Measurements from ENCODE around the gene PRICKLE1. TPM values are rescaled to one million over a fixed set of nuclear protein-coding genes. Genes with fewer than 3 reads are reported as not detected.

Gene PRICKLE1
- total RNA-seq, 1 experiment from 2014 or later = 20.1 TPM

DNA sequence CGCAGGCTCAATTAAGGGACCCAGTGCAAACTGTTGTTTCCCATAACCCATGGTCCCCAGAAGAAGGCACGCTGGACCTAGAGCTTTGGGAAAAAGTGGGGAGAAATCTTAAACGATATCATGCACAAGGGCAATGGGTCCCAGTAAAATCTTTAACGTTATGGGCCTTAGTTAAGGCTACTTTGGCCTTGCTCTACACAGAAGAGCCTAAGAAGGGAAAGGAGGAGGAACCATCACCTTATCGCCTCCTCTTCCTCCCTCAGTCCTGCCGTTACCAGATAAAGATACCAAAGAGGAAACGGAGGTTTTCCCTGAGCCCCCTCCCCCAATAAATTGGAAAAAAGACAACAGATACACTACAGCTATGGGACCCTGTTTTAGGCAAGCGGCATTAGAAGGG, 146.7 kb downstream of the PRICKLE1 start:
- Histone ChIP-seq H3K36me3 (ENCODE audit: control insufficient read depth, insufficient read depth, low read length) (no peaks in the 10 kb centered on the region; the same call in 1 of the 2 replicates), H3K4me3 (ENCODE audit: low read depth in 2 of 2, low read length in 2 of 2) (no peak overlapping the region), H3K27ac (ENCODE audit: low read length) (no peak overlapping the region), H3K9me3 (ENCODE audit: control insufficient read depth, insufficient read depth, low read depth, low read length) (no peaks in the 10 kb centered on the region), H3K27me3 (ENCODE audit: control insufficient read depth, insufficient read depth, low read length) (no peaks in the 10 kb centered on the region), H3K4me1 (ENCODE audit: control insufficient read depth, insufficient read depth, low read length) (peaks cover 6% of the 10 kb centered on the region)
- ChIA-PET POLR2A (no interaction called here), CTCF (no interaction called here)
- ATAC-seq (no peak), DNase-seq (ENCODE audit: low read depth, low spot score) (no peak)
- intact Hi-C loops (cut with micrococcal nuclease; ENCODE audit: unreplicated experiment) (no loop called here), in situ Hi-C loops (cut with HindIII; ENCODE audit: low pct_unique_long_range_greater_than_20kb, low sequenced_read_pairs) (no loop called here)
- no TSS peak for BruUV-seq (replicated peaks)
- no peak for TF ChIP-seq POLR2AphosphoS5 (IDR thresholded peaks at IDR 0.05; ENCODE audit: low read depth, low read length)
- TF ChIP-seq, protein P1, sequence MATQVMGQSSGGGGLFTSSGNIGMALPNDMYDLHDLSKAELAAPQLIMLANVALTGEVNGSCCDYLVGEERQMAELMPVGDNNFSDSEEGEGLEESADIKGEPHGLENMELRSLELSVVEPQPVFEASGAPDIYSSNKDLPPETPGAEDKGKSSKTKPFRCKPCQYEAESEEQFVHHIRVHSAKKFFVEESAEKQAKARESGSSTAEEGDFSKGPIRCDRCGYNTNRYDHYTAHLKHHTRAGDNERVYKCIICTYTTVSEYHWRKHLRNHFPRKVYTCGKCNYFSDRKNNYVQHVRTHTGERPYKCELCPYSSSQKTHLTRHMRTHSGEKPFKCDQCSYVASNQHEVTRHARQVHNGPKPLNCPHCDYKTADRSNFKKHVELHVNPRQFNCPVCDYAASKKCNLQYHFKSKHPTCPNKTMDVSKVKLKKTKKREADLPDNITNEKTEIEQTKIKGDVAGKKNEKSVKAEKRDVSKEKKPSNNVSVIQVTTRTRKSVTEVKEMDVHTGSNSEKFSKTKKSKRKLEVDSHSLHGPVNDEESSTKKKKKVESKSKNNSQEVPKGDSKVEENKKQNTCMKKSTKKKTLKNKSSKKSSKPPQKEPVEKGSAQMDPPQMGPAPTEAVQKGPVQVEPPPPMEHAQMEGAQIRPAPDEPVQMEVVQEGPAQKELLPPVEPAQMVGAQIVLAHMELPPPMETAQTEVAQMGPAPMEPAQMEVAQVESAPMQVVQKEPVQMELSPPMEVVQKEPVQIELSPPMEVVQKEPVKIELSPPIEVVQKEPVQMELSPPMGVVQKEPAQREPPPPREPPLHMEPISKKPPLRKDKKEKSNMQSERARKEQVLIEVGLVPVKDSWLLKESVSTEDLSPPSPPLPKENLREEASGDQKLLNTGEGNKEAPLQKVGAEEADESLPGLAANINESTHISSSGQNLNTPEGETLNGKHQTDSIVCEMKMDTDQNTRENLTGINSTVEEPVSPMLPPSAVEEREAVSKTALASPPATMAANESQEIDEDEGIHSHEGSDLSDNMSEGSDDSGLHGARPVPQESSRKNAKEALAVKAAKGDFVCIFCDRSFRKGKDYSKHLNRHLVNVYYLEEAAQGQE (IDR thresholded peaks at IDR 0.05; ENCODE audit: insufficient read depth in 1 of 2, low read depth in 2 of 2, low read length in 1 of 2) = no peak
- no peak for TF ChIP-seq SIN3A (IDR thresholded peaks at IDR 0.05; ENCODE audit: borderline replicate concordance, insufficient read depth, low read depth, low read length)
- TF ChIP-seq TCF7L2 (IDR thresholded peaks at IDR 0.05; ENCODE audit: low read depth, low read length) = no peak
- TF ChIP-seq, protein P2, sequence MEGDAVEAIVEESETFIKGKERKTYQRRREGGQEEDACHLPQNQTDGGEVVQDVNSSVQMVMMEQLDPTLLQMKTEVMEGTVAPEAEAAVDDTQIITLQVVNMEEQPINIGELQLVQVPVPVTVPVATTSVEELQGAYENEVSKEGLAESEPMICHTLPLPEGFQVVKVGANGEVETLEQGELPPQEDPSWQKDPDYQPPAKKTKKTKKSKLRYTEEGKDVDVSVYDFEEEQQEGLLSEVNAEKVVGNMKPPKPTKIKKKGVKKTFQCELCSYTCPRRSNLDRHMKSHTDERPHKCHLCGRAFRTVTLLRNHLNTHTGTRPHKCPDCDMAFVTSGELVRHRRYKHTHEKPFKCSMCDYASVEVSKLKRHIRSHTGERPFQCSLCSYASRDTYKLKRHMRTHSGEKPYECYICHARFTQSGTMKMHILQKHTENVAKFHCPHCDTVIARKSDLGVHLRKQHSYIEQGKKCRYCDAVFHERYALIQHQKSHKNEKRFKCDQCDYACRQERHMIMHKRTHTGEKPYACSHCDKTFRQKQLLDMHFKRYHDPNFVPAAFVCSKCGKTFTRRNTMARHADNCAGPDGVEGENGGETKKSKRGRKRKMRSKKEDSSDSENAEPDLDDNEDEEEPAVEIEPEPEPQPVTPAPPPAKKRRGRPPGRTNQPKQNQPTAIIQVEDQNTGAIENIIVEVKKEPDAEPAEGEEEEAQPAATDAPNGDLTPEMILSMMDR (IDR thresholded peaks at IDR 0.05) = no peak

DNA sequence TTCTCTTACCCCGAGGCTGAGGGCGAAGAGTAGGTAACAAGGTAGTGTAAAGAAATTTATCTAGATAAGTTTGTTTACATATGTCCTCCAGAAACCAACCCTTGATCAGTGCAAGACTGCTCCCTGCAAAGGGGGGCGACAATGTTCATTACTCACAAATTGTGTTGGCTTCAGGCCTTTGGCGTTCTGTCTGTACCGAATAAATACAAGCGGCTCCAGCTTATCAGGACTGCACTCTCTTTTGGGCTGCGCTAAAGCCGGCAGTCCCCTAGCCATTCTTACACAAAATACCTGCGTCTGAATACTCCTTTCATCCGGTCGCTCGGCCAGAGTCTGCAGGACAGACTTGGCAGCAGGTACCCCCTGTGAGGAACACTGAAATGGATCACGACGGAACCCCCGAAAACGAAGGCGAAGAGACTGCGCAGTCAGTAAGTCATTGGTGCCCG, 147.2 kb downstream of the PRICKLE1 start:
- Histone ChIP-seq H3K4me1 (ENCODE audit: control insufficient read depth, insufficient read depth, low read length) (peaks cover 6% of the 10 kb centered on the region), H3K4me3 (ENCODE audit: low read depth in 2 of 2, low read length in 2 of 2) (no peak overlapping the region), H3K9me3 (ENCODE audit: control insufficient read depth, insufficient read depth, low read depth, low read length) (no peaks in the 10 kb centered on the region), H3K27ac (ENCODE audit: low read length) (no peak overlapping the region), H3K27me3 (ENCODE audit: control insufficient read depth, insufficient read depth, low read length) (no peaks in the 10 kb centered on the region), H3K36me3 (ENCODE audit: control insufficient read depth, insufficient read depth, low read length) (no peaks in the 10 kb centered on the region; the same call in 1 of the 2 replicates)
- no peak for TF ChIP-seq SIN3A (IDR thresholded peaks at IDR 0.05; ENCODE audit: borderline replicate concordance, insufficient read depth, low read depth, low read length)
- TF ChIP-seq, protein P2 (IDR thresholded peaks at IDR 0.05) = no peak
- TF ChIP-seq TCF7L2 (IDR thresholded peaks at IDR 0.05; ENCODE audit: low read depth, low read length) = no peak
- no peak for TF ChIP-seq POLR2AphosphoS5 (IDR thresholded peaks at IDR 0.05; ENCODE audit: low read depth, low read length)
- TF ChIP-seq, protein P1 (IDR thresholded peaks at IDR 0.05; ENCODE audit: insufficient read depth in 1 of 2, low read depth in 2 of 2, low read length in 1 of 2) = no peak
- intact Hi-C loops (cut with micrococcal nuclease; ENCODE audit: unreplicated experiment) = no loop called here
- ATAC-seq (no peak), DNase-seq (ENCODE audit: low read depth, low spot score) (no peak)
- in situ Hi-C loops (cut with HindIII; ENCODE audit: low pct_unique_long_range_greater_than_20kb, low sequenced_read_pairs) = no loop called here
- ChIA-PET POLR2A (no interaction called here), CTCF (no interaction called here)
- BruUV-seq (replicated peaks) = no TSS peak
